GM21723 (cell line): Measurements from ENCODE around the gene ATG7.
"Not testable (repeated sequence)": the region's sequence is repeated elsewhere in the genome, so short reads cannot be mapped to it uniquely, and the experiment has no call there.

Source experiments
- ATAC-seq: cut with Tn5 transposase; IDR thresholded peaks from one replicate; pipeline ENCODE4 v1.9.1; 2021; ENCODE audit warnings: mild to moderate bottlenecking, moderate library complexity; ENCODE audit not compliant: unreplicated experiment

The ATG7 gene

GRCh38 chr3:11452885-11453847 is 181.0 kb downstream of the ATG7 start:
- no peak for ATAC-seq

GRCh38 chr3:11455956-11456355 is 183.8 kb downstream of the ATG7 start:
- no peak for ATAC-seq

DNA sequence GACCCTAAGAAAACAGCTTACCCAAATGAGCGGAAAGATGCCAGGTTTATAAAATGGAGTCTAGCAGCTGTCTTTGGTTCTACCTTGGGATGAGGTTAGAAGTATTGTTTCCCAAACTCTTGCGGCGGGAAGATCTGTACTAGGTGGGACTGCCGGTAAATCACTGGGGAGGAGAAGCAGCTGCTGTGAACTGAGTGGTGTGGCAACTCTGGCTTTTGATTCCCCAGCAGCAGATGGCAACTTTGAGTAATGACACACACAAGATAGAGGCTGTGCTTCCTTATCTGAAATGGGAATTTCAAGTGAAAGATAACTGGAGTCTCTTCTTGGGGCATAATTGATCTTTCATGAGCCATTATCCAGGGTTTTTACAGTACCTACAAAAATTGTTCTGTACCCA is 184.9 kb downstream of the ATG7 start:
- no peak for ATAC-seq

DNA sequence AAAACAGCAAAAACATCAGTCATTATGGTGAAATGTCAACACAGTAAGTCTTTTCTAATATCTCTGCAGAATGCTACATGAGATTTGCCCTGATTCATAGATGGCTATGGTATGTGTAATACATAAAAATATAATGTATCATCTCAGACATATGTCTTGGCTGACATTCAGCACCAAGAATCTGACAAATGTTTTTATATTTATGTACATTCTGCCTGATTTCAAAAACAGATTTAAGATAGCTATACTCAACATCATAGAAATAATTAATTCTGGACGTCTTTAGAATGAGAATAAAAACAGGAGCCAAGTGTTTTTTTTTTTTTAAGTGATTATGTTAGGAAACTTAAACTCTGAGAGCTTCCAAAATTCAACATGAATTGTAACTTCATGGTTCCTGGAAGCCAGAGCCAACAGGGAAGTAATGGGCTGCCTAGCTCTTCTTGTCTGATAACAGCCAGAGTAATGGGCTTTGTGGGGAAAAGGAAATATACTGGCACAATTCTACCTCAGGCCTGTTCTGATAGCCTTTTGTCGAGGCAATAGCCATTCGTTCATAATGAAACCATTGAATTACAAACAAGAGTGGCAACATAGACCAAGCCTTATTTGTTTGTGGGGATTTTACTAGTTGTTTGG is 187.1 kb downstream of the ATG7 start:
- ATAC-seq, result no peak

- ATAC-seq, result no peak
These were observed 189.0 kb downstream of the ATG7 start for GRCh38 chr3:11461226-11461625.

GRCh38 chr3:11462673-11463072 is 190.5 kb downstream of the ATG7 start:
- not testable (repeated sequence) for ATAC-seq

DNA sequence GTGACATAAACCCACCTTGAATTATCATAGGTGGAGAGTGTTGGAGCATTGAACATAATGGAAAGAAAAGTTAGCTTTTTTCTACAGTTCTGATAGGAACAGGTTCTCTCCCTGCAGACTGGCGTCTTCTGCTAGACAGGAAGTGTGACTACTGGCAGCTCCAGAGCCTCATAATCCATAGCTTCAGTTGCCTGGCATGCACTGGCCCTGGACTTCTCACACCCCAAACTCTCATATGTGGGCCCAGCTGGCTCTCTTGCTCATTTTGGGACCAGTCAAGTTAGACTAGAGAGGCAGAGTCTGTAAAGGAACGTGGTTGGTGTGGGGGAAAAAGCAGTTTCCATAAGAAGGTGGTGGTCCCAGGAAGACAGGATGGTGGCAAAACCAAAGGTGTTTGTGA is 191.4 kb downstream of the ATG7 start:
- ATAC-seq, result no peak

DNA sequence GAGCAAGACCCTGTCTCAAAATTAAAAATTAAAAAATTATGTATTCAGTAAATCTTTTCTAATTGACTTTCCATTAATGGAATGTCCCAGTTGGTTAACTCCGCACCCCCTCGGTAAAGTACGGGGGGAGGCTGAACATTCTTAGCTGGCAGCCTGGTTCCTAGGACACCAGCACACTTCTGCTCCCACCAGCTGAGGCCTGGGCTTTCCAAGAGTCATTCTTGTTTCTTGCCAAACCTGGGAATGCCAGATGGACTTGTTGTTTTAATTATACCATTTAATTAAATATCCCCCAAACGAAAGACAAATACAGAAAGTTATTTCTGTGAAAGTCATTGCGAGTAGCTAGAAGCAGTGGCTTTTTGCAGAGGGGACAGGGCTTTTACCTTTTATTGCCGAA is 192.2 kb downstream of the ATG7 start:
- no peak for ATAC-seq

- ATAC-seq, result no peak
These were observed 193.8 kb downstream of the ATG7 start for GRCh38 chr3:11465744-11466616.

GRCh38 chr3:11467875-11468274 is 195.7 kb downstream of the ATG7 start:
- no peak for ATAC-seq

DNA sequence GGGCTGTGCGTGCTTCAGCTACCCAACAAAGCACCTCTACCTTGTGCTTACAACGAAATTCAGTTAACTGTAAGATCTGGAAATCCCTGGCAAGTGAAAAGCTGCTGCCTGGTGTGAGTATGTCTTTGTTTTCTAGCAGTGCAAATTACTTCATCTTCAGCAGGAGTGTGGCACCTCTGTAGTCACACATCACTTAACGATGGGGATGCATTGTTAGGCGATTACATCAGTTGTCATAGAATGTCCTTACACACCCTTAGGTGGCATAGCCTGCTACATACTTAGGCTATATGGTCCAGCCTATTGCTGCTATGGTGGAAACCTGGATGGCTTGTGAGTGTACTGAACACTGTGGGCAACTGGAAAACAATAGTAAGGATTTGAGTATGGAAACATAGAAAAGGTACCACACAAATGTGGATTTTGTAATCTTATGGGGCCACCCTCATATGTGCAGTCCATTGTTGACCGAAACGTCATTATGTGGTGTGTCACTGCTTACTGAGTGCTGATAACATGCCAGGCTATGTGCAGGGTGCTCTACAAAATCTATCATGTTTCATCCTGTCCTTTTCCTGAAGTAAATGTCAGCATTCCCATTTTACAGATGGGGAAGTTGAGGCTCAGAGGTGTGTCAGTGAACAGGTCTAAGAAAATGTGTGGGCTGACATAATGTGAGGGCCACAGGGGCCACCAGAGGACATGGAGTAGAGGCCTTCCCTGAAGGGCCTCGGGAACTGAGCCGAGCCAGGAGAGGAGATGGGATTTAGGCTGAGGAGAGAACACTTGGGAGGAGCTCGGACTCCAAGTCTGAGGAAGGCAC is 198.0 kb downstream of the ATG7 start:
- no peak for ATAC-seq

- no peak for ATAC-seq
These were observed 203.1 kb downstream of the ATG7 start for GRCh38 chr3:11475324-11475723.

- ATAC-seq, result no peak
These were observed 204.5 kb downstream of the ATG7 start for GRCh38 chr3:11476735-11477144.

- ATAC-seq, result no peak
These were observed 205.3 kb downstream of the ATG7 start for GRCh38 chr3:11477407-11477911.

DNA sequence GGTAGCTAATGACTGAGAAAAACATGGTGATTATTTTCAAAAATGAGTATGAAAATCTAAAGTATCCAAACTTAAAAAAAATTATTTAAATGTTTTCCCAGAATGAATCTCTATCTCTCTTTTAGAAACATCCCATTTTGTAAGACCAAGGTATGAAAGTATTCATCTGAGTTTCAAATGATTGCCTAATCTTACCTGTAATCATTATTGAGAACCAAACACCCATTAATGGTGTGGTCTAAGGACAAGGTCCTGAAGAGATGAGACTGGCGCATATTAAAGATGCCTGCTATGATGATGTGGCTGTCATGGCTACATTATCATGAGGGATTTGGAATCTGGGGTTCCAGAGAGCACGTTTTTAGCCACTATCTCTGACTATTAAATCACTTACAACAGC is 206.0 kb downstream of the ATG7 start:
- ATAC-seq, result no peak

- ATAC-seq, result no peak
These were observed 207.0 kb downstream of the ATG7 start for GRCh38 chr3:11479221-11479620.

DNA sequence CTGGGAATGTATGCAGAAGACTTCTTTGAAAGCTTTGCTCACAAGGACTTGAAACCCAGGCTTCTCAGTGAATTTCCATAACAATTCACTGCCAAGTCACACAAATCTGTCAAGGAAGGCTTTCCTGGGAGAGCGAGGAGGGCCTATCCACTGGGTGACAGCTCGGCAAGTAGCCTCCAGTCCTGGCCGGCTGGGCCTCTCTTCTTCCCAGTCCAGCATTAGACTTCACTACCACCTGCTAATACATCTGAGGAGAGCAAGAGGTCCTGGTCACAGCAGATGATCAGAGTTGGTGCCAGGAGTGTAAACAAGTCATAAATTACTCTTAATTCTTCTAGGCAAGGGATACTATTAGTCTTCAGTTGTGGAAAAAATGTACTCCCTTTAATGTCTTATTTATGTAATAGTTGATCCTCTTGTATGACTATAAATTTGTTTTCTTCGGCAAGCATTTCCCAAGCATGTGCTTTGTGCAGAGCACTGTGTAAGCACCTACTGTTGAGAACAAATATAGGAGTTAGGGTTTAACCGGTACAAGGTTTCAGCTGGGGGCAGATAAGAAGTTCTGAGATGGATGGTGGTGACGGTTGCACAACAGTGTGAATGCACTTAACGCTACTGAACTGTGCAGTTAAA is 208.6 kb downstream of the ATG7 start:
- ATAC-seq, result no peak

GRCh38 chr3:11481556-11481955 is 209.4 kb downstream of the ATG7 start:
- no peak for ATAC-seq

DNA sequence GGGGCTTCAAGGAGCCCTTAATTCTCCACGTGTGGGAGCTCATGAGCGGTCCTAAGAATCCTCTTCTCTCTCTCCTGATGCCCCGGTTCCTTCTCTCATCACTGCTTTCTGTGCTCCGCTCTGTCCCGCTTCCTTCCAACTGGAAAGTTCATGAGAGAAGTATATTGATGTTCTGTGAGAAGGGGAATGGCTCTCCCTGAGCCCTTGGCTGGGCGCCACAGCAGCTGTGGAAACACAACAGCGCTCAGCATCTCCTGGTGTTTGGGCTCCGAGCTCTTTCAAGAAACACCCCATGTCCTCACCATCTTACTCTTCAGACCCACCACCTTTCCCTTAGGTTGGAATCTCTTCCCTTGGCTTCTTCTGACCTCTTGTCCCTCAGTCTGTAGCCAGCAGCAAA is 209.8 kb downstream of the ATG7 start:
- no peak for ATAC-seq

DNA sequence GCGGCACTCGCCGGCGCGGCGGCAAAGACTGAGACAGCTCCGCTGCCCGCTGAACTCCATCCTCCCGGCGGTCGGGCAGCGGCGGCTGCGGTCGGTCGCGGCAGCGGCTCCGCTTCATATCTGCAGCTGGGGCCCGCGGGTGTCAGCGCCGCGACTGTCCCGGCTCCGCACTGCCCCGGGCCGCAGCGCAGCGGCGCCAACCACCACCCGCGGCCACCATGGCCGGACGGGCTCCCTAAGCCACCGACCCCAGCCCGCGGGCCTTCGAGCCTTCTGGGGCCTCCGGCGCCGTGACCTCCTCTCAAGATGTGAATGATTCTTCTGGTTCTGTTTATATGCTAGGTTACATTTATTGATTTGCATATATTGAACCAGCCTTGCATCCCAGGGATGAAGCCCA is 216.2 kb downstream of the ATG7 start:
- not testable (repeated sequence) for ATAC-seq
